Ovary (tissue), 10 donors: ENCODE results near the gene TCEAL7. TPM values are rescaled to one million over a fixed set of nuclear protein-coding genes. Genes with fewer than 3 reads are reported as not detected.
"Not testable (repeated sequence)": the region's sequence is repeated elsewhere in the genome, so short reads cannot be mapped to it uniquely, and the experiment has no call there.

Experiments
- DNase-seq, 5 donors: peaks; one replicate each; pipeline ENCODE4 v3.0.0-alpha.2; 2019 to 2020
- H3K27ac ChIP-seq, 2 donors: fragments of 200-600 bp; one replicate each; pipeline versions ENCODE4 v1.5.1 to v1.8.0; 2019 to 2022
- H3K27me3 ChIP-seq: fragments of 200-600 bp; one replicate; pipeline ENCODE4 v1.8.0; 2022
- H3K36me3 ChIP-seq: fragments of 200-600 bp; sonication (generic); one replicate; pipeline ENCODE4 v1.5.1; 2019
- H3K4me1 ChIP-seq: one replicate; pipeline ENCODE4 v1.8.1; 2013; ENCODE audit warnings: mild to moderate bottlenecking, moderate library complexity; ENCODE audit not compliant: insufficient read depth
- H3K4me3 ChIP-seq: fragments of 200-600 bp; sonication (generic); one replicate; pipeline ENCODE4 v1.5.1; 2017
- H3K9me3 ChIP-seq, 2 donors: fragments of 200-600 bp in 1 of 2; sonication (generic) in 1 of 2; one replicate each; pipeline versions ENCODE4 v1.5.1 to v1.8.1; 2013 to 2019; ENCODE audit warnings: mild to moderate bottlenecking in 1 of 2, moderate library complexity in 1 of 2
- CTCF ChIP-seq, 3 donors: fragments of 450-650 bp in 2 of 3; fragments of 200-600 bp in 1 of 3; IDR thresholded peaks; one replicate each; pipeline versions ENCODE4 v1.5.1 to v1.8.0; 2016 to 2022; ENCODE audit warnings: antibody characterized with exemption in 3 of 3, mild to moderate bottlenecking in 1 of 3
- EP300 ChIP-seq: sonication (generic); formaldehyde crosslinking; IDR thresholded peaks from one replicate; pipeline ENCODE4 v1.6.1; 2017; ENCODE audit warnings: antibody characterized with exemption
- POLR2A ChIP-seq: fragments of 450-650 bp; IDR thresholded peaks from one replicate; pipeline ENCODE4 v1.6.1; 2017; ENCODE audit warnings: antibody characterized with exemption, mild to moderate bottlenecking, moderate library complexity
- WGBS, 3 donors: extraction: QIAGEN DNeasy Blood & Tissue Kit in 1 of 3; methylation state at CpG; one replicate each; pipeline versions ENCODE4 v1.1.5 to v1.1.7; 2013 to 2017; 5-methylcytosine and 5-hydroxymethylcytosine counted together
- intact Hi-C, 4 donors: fragments of 100-400 bp; cut with DNase I; formaldehyde crosslinking; loops; one replicate each; pipeline versions ENCODE4 v1.11.0 to v1.15.1; 2022 to 2023
- long read RNA-seq, 3 donors: library from polyadenylated mRNA in 2 of 3; unstranded in 2 of 3; transcript quantifications; one replicate each; pipeline ENCODE4 v2.0.0 and lab custom pipeline, GENCODE V29; 2021 to 2026
- polyA plus RNA-seq, 2 donors: library from polyadenylated mRNA; stranded (reverse); fragments of 200-250 nt in 1 of 2; fragments of 350-450 nt in 1 of 2; fragmentation: Illumina TruSeq in 1 of 2; extraction: RNeasy Lipid Tissue Mini Kit (QIAGEN cat#74804) in 1 of 2; gene quantifications; one replicate each; pipeline ENCODE4 v1.2.3, GENCODE V29; 2013 to 2014
- total RNA-seq, 7 donors: library from RNA; depleted of rRNA in 2 of 7; stranded (reverse); fragments of >200 nt in 2 of 7; fragmentation: NEBNext Ultra II Directional in 3 of 7; extraction: Animal tissue kit (Norgen Biotek cat#: 25700) in 3 of 7; gene quantifications; one replicate each; pipeline versions ENCODE4 v1.1.0 to v1.2.4, GENCODE V29; 2016 to 2023
- donor health status: DM: no; HTN: no; CAD: no; lungs with moderate emphysema.
- donor health status: DM: no; HTN: no; CAD: no.
- donor health status: Bipolar disorder and iron deficiency.
- donor health status: DM: yes; HTN: yes; CAD: no.
- donor health status: DM: no; HTN: no; CAD: no.
- donor health status: DM: yes; HTN: yes; CAD: no.

Gene TCEAL7
- 10 to 100 TPM; 12.9 to 44.9 (median 21.6) TPM for total RNA-seq
- 10 to 100 TPM; 29.0 to 37.1 TPM for polyA plus RNA-seq
- long read RNA-seq, donor 1, transcript TCEAL7-201 (3 exons, 1,177 nt): major isoform, 30 of 32 reads
- long read RNA-seq, donor 1, partial matches to known transcripts: 0 of 32 reads
- long read RNA-seq, donor 1, other reads (novel, unspliced or antisense): 1 of 32 reads
- long read RNA-seq, donor 2, transcript TCEAL7-202 (3 exons, 852 nt): minor isoform, 5 of 36 reads
- long read RNA-seq, donor 2, transcript TCEAL7-201 (3 exons, 1,177 nt): major isoform, 11 of 36 reads
- long read RNA-seq, donor 2, partial matches to known transcripts: 20 of 36 reads
- long read RNA-seq, donor 2, other reads (novel, unspliced or antisense): 0 of 36 reads
- long read RNA-seq, donor 3, transcript TCEAL7-201 (3 exons, 1,177 nt): major isoform, 15 of 16 reads
- long read RNA-seq, donor 3, partial matches to known transcripts: 1 of 16 reads
- long read RNA-seq, donor 3, other reads (novel, unspliced or antisense): 0 of 16 reads

GRCh38 chrX:103329991-103330390, at the start of gene TCEAL7:
Gene TCEAL7 (plus strand): TSS chrX:103330239. CDS start chrX:103331404, 1,165 bp downstream.
- Histone ChIP-seq H3K9me3 (no peaks in the 10 kb centered on the region), H3K27me3 (no peaks in the 10 kb centered on the region), H3K27ac (peak within 1 kb of the TSS; percentile 11 to 68), H3K4me3 (peak within 1 kb of the TSS; percentile 19), H3K4me1 (no peaks in the 10 kb centered on the region), H3K36me3 (no peaks in the 10 kb centered on the region)
- WGBS, 3 donors: 24 to 32% (median 31%) methylated on average over 11 of the region's 11 CpGs
- intact Hi-C loops: loop anchor here in 1 of 4 donors (10.0 kb wide), 1 partner anchor 135 kb away; no protein-coding TSS in a partner anchor
- DNase-seq: peak; percentile 53 to 72 (median 53)
- TF ChIP-seq POLR2A (peak; percentile 65), EP300 (no peak)

- intact Hi-C loops: no loop called here
- H3K27ac ChIP-seq: no peak overlapping the region
- no peak for DNase-seq
- 78 to 83% (median 80%) methylated on average over 2 of the region's 2 CpGs for WGBS, 3 donors
- H3K9me3 ChIP-seq: no peaks in the 10 kb centered on the region
- H3K4me3 ChIP-seq: no peak overlapping the region
- no peaks in the 10 kb centered on the region for H3K27me3 ChIP-seq
- TF ChIP-seq POLR2A (no peak), CTCF (IDR thresholded peaks at IDR 0.05) (no peak), EP300 (no peak)
- H3K4me1 ChIP-seq: no peaks in the 10 kb centered on the region
- H3K36me3 ChIP-seq: no peaks in the 10 kb centered on the region
These were observed 36.9 kb upstream of the TCEAL7 start for GRCh38 chrX:103293118-103293517.

GRCh38 chrX:103304705-103305104, 25.3 kb upstream of the TCEAL7 start:
- Histone ChIP-seq H3K27me3 (no peaks in the 10 kb centered on the region), H3K4me1 (no peaks in the 10 kb centered on the region), H3K9me3 (no peaks in the 10 kb centered on the region), H3K36me3 (no peaks in the 10 kb centered on the region), H3K27ac (no peak overlapping the region), H3K4me3 (no peak overlapping the region)
- DNase-seq: no peak
- TF ChIP-seq EP300: no peak
- intact Hi-C loops: no loop called here

GRCh38 chrX:103305666-103306065, 24.4 kb upstream of the TCEAL7 start:
- H3K4me3 ChIP-seq, DNase-seq, intact Hi-C loops, H3K27ac ChIP-seq, H3K36me3 ChIP-seq, H3K27me3 ChIP-seq, H3K4me1 ChIP-seq, H3K9me3 ChIP-seq: not testable (repeated sequence)
- WGBS, 3 donors: 84 to 87% (median 85%) methylated on average over 4 of the region's 4 CpGs

- Histone ChIP-seq H3K4me1 (no peaks in the 10 kb centered on the region), H3K27ac (peak overlapping the region; percentile 66 to 86), H3K9me3 (no peaks in the 10 kb centered on the region), H3K36me3 (no peaks in the 10 kb centered on the region), H3K27me3 (no peaks in the 10 kb centered on the region), H3K4me3 (peak overlapping the region; percentile 57)
- TF ChIP-seq CTCF (IDR thresholded peaks at IDR 0.05) (no peak), EP300 (no peak), POLR2A (no peak)
- peak in 2 of 5 donors; percentile 30 to 46 for DNase-seq
- intact Hi-C loops: no loop called here
- 36 to 43% (median 39%) methylated on average over 31 to 32 of the region's 32 CpGs for WGBS, 3 donors
These were observed 20.0 kb upstream of the TCEAL7 start for GRCh38 chrX:103309860-103310554.
